ENCODE results near the gene ACTRT2.

DNA sequence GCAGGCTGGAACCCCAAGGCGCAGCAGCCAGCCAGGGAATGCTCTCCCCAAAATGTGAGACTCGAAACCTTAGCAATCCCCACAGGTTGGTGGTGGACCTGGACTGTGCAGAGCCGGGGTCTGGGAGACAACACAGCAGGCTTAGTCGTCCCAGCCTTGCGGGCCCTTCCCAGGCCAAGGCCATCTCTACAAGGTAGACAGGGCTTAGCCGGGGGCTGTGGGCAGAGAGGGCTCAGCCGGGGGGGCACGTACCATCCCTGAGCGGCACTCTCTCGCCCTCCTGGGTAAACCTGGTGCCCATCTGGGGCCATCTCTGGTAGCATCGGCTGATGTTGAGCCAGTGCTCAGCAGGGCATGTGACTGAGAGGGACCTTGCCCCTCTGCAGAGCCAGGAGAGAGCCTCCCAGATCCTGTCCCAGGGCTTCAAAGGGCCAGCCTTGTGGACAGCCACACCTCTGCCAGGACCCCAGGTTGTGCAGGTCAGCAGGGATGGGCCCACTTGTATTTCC is 2.2 kb upstream of the ACTRT2 start:
- TF ChIP-seq, protein P1, sequence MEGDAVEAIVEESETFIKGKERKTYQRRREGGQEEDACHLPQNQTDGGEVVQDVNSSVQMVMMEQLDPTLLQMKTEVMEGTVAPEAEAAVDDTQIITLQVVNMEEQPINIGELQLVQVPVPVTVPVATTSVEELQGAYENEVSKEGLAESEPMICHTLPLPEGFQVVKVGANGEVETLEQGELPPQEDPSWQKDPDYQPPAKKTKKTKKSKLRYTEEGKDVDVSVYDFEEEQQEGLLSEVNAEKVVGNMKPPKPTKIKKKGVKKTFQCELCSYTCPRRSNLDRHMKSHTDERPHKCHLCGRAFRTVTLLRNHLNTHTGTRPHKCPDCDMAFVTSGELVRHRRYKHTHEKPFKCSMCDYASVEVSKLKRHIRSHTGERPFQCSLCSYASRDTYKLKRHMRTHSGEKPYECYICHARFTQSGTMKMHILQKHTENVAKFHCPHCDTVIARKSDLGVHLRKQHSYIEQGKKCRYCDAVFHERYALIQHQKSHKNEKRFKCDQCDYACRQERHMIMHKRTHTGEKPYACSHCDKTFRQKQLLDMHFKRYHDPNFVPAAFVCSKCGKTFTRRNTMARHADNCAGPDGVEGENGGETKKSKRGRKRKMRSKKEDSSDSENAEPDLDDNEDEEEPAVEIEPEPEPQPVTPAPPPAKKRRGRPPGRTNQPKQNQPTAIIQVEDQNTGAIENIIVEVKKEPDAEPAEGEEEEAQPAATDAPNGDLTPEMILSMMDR (IDR thresholded peaks at IDR 0.05): no peak
- no peak for TF ChIP-seq POLR2A (IDR thresholded peaks at IDR 0.05)
